GM15510 (cell line): ENCODE data around the gene RARB.

Experiments used
- POLR2A ChIP-seq: IDR thresholded peaks from 3 replicates; pipeline ENCODE4 v1.6.1; 2011; ENCODE audit warnings: borderline replicate concordance; ENCODE audit not compliant: insufficient read length; ENCODE audit errors: extremely low read depth

RARB gene

GRCh38 chr3:25465266-25465860 is 37.3 kb downstream of the RARB start:
- no peak for TF ChIP-seq POLR2A

- TF ChIP-seq POLR2A: no peak
Observed at GRCh38 chr3:25468866-25469319, 40.8 kb downstream of the RARB start.

DNA sequence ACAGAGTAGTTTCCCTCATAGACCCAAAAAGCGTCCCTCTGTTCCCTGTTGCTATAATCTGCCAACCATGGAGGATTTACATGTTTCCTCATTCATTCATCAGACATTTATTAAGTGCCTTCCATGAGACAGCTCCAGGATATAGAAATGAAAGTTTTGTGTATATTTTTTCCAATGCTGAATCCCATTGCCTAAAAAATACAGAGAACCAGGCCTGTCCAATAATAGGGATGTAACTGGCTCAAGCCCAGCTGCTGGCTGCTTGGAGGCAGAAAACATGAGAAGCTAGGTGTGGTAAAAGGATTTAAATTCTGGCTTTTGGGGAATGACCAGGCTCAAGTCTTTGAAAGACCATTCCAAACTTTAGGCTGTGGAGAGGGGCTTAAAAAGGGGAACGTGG is 41.5 kb downstream of the RARB start:
- no peak for TF ChIP-seq POLR2A

DNA sequence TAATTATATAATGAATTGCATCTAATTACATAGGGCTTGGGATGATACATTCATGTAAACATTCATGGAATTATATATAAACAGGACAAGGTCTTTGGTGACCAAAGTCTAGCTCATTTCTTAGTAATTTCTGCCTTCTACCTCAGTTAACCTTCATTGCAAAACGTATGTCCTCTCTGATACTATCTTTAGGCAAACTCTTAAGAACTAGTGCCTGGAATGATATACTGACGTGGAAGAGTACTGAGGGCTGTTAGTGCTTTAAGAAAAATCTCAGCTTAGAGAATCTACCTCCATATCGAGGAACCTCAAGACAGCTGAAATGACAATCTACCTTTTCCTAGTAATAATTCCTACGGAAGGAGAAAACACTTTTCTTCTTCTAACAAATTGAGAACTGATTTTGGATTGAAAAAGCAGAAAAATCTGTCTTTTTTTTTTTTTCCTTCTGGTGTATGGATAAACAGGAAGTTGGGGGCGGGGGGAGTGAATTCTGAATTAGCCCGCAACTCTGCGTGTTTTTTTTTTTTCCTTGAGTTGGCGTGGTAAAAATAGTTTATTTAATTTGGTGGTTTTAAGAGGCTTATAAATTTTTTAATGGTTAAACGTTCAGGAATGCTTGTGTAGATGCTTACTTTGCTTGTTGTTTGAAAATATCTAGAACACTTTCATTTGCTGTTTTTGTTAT is 43.2 kb downstream of the RARB start:
- no peak for TF ChIP-seq POLR2A

DNA sequence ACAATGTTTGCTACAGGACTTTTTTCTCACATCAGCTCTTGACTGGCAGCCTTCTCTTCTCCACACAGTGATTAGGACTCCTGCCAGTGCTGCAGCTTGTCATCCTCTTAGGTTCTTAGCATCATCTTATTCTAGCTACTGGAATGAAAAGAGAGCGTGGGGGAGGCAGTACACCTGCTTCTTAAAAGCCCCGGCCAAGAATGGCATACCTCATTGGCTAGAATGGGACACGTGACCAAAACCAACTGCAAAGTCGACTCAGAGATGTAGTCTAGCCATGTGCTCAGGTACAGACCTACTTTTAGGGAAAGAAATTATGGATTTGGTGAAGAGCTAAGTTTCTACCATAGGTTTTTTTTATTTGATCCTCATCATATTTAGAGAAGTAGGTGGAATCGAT is 44.1 kb downstream of the RARB start:
- TF ChIP-seq POLR2A: no peak

GRCh38 chr3:25472731-25473130 is 44.7 kb downstream of the RARB start:
- no peak for TF ChIP-seq POLR2A

DNA sequence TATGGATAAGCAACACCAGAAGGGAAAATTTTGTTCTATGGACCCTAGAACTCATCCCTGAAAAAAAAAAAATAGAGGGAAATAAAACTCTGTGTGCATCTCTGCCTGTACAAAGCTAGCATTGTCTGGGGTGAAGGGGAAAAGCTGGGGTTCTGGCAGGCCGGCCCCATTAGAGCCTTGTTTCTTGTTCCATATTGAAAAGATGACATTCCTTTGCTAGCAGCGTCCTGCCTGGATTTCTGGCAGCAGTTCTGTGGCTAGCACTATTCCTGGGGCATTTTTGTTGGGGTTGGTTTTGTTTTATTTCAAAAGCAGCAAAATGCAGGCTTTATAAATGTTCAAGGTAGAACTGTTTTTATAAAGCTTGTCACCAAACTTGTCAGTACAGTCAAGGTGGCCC is 45.2 kb downstream of the RARB start:
- no peak for TF ChIP-seq POLR2A

DNA sequence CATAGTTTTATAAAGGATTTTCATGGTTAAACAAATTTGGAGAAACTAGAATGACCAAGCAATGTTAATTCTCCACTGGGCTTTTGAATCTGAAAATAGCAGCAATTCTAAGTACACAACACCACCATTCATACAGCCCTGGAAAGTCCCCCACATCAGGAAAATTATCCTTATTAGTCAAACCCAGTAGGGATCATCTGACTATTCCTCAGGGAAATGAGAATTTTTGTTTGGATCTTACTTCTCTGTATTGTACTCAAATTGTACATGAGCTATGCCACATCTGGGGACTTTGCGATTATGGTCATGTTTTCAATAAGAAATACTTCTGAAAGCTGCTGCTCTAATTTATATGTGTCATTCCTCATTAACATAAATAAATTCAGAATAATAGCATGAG is 46.0 kb downstream of the RARB start:
- no peak for TF ChIP-seq POLR2A

GRCh38 chr3:25476639-25477038 is 48.6 kb downstream of the RARB start:
- TF ChIP-seq POLR2A: no peak

GRCh38 chr3:25478211-25478757 is 50.2 kb downstream of the RARB start:
- TF ChIP-seq POLR2A: no peak

DNA sequence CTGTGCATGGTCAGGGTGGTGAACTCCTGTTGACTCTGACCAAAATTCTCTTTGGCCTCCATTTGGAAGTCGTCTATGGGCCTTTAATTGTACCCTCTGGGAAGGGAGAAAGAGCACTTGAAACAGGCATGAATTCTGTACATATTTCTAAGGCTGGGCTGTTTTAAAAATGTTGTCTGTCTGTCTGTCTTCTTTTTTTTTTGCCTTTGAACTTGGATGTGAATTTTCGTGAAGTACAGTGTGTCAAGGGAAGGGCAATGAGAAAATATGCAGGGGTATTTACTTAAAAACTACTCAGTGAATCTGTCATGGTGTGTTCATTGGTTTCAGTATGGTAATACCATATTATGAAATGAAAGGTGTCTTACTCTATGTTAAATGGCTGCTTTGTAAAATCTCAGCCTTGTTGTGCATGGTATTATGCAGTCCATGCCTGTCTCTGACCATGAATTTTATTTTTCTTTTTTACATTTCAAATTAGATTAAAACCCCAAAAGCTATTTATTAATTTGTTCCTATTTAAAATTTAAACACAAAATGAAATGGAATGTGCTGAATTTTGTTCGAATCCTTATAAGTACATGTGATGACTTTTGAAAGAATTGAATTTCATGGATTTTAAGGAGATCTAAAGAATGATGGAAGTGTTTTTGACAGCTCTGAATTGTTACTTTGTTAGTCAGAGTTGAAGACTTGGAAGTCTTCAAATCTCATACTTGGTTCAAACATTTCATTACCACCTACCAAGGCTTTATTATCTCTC is 51.1 kb downstream of the RARB start:
- no peak for TF ChIP-seq POLR2A

GRCh38 chr3:25479727-25480010 is 51.6 kb downstream of the RARB start:
- TF ChIP-seq POLR2A: no peak

GRCh38 chr3:25480811-25481210 is 52.7 kb downstream of the RARB start:
- no peak for TF ChIP-seq POLR2A

- TF ChIP-seq POLR2A: no peak
Observed at GRCh38 chr3:25481386-25481785, 53.3 kb downstream of the RARB start.

GRCh38 chr3:25483456-25483855 is 55.4 kb downstream of the RARB start:
- no peak for TF ChIP-seq POLR2A

DNA sequence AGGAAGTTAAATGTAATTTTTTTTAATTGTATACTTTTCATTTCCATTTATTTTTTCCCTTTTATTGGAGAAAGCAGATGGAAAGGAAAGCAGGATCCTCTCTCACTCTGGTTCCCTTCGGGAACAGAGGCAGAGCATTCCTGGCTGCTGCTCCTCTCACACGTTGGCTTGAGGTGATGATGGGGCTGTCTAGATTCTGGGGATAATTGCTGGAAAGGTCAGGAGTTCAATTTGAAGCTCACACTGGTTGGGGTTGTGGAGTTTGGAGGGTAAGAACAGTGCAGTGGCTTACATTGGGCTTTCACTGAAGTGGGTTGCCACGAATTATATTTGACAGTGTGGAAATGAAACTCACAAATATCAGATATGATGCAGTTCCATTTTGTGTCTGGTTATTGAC is 57.6 kb downstream of the RARB start:
- TF ChIP-seq POLR2A: no peak
